GM19397 (cell line): Measurements from ENCODE around the gene KRT86.
"Not testable (repeated sequence)": the region's sequence is repeated elsewhere in the genome, so short reads cannot be mapped to it uniquely, and the experiment has no call there.

Experiments used
- ATAC-seq: cut with Tn5 transposase; IDR thresholded peaks from one replicate; pipeline ENCODE4 v1.9.1; 2021; ENCODE audit warnings: mild to moderate bottlenecking, moderate library complexity; ENCODE audit not compliant: unreplicated experiment

The KRT86 gene

GRCh38 chr12:52251367-52252051 is 22.9 kb upstream of the KRT86 start:
- no peak for ATAC-seq

GRCh38 chr12:52252175-52252615 is 22.2 kb upstream of the KRT86 start:
- ATAC-seq = not testable (repeated sequence)

- ATAC-seq = no peak
Measured at GRCh38 chr12:52252728-52253343, 21.6 kb upstream of the KRT86 start.

GRCh38 chr12:52253391-52254179 is 20.9 kb upstream of the KRT86 start:
- no peak for ATAC-seq

GRCh38 chr12:52254180-52254964 is 20.1 kb upstream of the KRT86 start:
- no peak for ATAC-seq

- ATAC-seq = no peak
Measured at GRCh38 chr12:52254965-52255751, 19.3 kb upstream of the KRT86 start.

GRCh38 chr12:52255926-52256583 is 18.4 kb upstream of the KRT86 start:
- no peak for ATAC-seq

- no peak for ATAC-seq
Measured at GRCh38 chr12:52256584-52256935, 17.9 kb upstream of the KRT86 start.

GRCh38 chr12:52257074-52257551 is 17.3 kb upstream of the KRT86 start:
- ATAC-seq = no peak

GRCh38 chr12:52257922-52258321 is 16.5 kb upstream of the KRT86 start:
- ATAC-seq = not testable (repeated sequence)

GRCh38 chr12:52258335-52258901 is 16.0 kb upstream of the KRT86 start:
- no peak for ATAC-seq

GRCh38 chr12:52259657-52260243 is 14.7 kb upstream of the KRT86 start:
- ATAC-seq = no peak

- ATAC-seq = no peak
Measured at GRCh38 chr12:52260361-52261207, 13.9 kb upstream of the KRT86 start.

GRCh38 chr12:52261208-52261484 is 13.3 kb upstream of the KRT86 start:
- ATAC-seq = no peak

- no peak for ATAC-seq
Measured at GRCh38 chr12:52262286-52262685, 12.2 kb upstream of the KRT86 start.

- ATAC-seq = no peak
Measured at GRCh38 chr12:52263761-52264434, 10.5 kb upstream of the KRT86 start.

GRCh38 chr12:52264435-52264825 is 10.0 kb upstream of the KRT86 start:
- ATAC-seq = no peak

- ATAC-seq = no peak
Measured at GRCh38 chr12:52266514-52266913, 7.9 kb upstream of the KRT86 start.
